GM10847 (cell line): ENCODE data around the gene HIPK2.

ENCODE experiments used
- POLR2A ChIP-seq: IDR thresholded peaks from 2 replicates; pipeline ENCODE4 v1.6.1; 2011; ENCODE audit not compliant: insufficient read length; ENCODE audit errors: extremely low read depth

HIPK2 gene

GRCh38 chr7:139747662-139748372 is 30.0 kb downstream of the HIPK2 start:
- TF ChIP-seq POLR2A = no peak

- TF ChIP-seq POLR2A = no peak
Measured at GRCh38 chr7:139746652-139747051, 31.1 kb downstream of the HIPK2 start.

GRCh38 chr7:139745678-139746143 is 32.1 kb downstream of the HIPK2 start:
- no peak for TF ChIP-seq POLR2A

- TF ChIP-seq POLR2A = no peak
Measured at GRCh38 chr7:139744768-139745677, 32.8 kb downstream of the HIPK2 start.

- TF ChIP-seq POLR2A = no peak
Measured at GRCh38 chr7:139743967-139744767, 33.6 kb downstream of the HIPK2 start.

- TF ChIP-seq POLR2A = no peak
Measured at GRCh38 chr7:139743267-139743966, 34.4 kb downstream of the HIPK2 start.

GRCh38 chr7:139741789-139742344 is 35.9 kb downstream of the HIPK2 start:
- TF ChIP-seq POLR2A = no peak

DNA sequence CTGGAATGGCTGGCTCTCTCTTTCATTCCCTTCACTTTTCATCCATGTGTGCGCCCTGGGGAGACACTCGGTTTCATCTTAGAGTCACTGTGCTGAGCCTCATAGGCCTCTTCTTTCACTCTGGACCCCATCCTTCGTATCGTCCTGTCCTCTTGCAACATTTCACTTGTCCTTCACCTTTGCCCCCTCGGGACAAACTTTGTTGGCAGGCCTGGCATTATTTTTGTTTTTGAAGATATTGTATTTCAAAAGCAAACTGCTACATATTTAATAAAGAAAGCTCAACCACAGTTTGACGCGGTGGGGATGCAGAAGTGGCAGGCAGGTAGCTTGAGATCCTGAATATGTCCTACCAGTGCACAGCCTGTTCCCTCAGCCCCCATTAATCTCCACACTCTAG is 36.6 kb downstream of the HIPK2 start:
- TF ChIP-seq POLR2A = no peak

- TF ChIP-seq POLR2A = no peak
Measured at GRCh38 chr7:139739863-139740597, 37.8 kb downstream of the HIPK2 start.

DNA sequence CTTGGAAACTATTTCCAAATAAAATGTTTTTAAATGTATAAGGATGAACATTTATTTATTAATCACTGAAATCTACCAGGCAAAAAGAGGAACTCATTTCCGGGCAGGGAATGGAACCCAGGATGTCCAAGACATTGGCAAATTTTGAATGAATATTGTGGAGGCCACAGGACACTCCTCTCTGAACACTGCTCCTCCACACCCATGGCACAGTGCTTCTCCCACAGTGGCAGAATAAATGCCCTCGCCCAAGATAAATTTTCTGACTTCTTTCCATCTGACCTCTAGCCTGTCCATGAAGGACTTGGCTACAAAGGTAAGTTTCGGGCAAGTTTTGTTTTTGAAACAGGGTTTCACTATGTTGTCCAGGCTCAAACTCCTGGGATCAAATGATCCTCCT is 39.0 kb downstream of the HIPK2 start:
- no peak for TF ChIP-seq POLR2A

DNA sequence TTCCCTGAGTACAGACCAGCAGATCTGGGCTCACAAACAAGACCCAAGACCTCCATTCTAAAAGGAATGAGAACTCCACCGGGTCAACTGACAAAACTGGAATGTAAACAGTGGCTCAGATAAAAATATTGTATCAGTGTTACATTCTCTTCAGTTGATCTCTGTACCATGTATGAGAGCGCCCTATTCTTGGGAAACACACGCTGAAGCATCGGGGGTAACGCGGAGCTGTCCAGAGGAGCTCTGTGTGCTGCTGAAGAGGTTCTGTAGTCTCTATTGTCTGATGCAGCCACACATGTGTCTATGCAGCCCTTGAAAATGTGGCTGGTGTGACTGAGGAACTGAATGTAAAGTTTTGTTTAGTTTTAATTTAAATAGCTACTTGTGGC is 39.7 kb downstream of the HIPK2 start:
- TF ChIP-seq POLR2A = no peak

DNA sequence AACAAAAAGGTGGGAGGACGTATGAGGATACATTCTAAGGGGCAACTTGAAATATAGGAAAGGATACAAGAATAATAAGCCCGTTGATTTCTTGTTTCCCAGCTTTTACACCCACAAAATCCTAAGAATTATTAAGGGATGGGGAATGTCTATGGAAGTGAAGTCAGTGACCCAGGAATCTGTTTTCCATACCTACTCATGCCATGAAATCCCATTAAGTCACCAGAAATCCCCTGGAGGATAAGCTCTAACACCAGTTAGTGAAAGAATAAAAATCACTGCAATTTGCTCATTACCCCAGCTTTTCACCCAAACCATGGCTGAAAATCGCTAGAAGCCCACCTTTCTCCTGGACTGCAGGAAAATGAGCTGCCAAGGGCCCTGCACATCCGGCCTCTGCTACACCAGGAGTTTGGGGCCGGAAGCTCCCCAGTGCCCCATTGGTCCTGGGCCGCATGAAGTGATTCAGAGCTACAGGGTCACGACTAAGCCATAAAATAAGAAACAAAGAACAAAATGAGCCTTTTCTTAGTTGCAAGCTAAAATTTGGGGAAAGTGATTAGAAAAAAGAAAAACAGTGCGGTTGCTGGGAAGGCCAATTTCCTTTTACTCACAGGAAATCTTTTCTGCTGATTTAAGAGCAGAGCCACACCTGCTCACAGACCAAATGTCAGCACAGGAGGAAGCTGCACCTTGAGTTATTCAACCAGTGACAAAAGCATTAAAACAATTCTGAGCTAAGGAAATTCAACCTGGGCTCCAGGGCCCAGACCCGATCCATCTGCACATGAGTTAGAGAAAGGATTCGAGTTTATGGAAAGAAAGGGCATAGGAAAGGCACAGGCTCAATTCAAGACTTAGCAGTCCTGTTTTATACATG is 40.3 kb downstream of the HIPK2 start:
- no peak for TF ChIP-seq POLR2A
